Measurements from ENCODE around the gene CYP17A1. TPM values are rescaled to one million over a fixed set of nuclear protein-coding genes. Genes with fewer than 3 reads are reported as not detected.

The CYP17A1 gene
- total and polyA plus RNA-seq, 10 of the 15 experiments (the other 5 are each of a cell fraction or from before 2014, with no cell fraction given), result 2.1 TPM; not detected in 9

GRCh38 chr10:102783568-102783967, 53.6 kb downstream of the CYP17A1 start (continued):
- TF ChIP-seq BCLAF1 (IDR thresholded peaks at IDR 0.05) (no peak), RAD21 (IDR thresholded peaks at IDR 0.05; ENCODE audit: insufficient read depth, low read depth, low read length) (no peak), NFXL1 (IDR thresholded peaks at IDR 0.05; ENCODE audit: borderline replicate concordance) (no peak)

- BruUV-seq (replicated peaks), result no TSS peak
- no peaks in the 10 kb centered on the region for H3K9me3 ChIP-seq (replicated peaks; ENCODE audit: control insufficient read depth, insufficient read depth, low read length)
- no peak overlapping the region; the same call in 1 of the 2 replicates for H3K9ac ChIP-seq (ENCODE audit: control insufficient read depth, insufficient read depth, low read length)
- FAIRE-seq (no peak), DNase-seq (ENCODE audit: low read depth, low spot score) (no peak), ATAC-seq (no peak)
- no peaks in the 10 kb centered on the region; the same call in none of the 2 replicates for H3K79me2 ChIP-seq (ENCODE audit: control insufficient read depth, insufficient read depth, low read length)
- H3K27me3 ChIP-seq (replicated peaks in 1 of 2; ENCODE audit: control insufficient read depth in 2 of 2, insufficient read depth in 2 of 2, low read length in 1 of 2), result no peaks in the 10 kb centered on the region
- H2AFZ ChIP-seq (ENCODE audit: control insufficient read depth, low read depth, low read length), result no peak overlapping the region
- no peak overlapping the region for H3K27ac ChIP-seq (ENCODE audit: control insufficient read depth, insufficient read depth)
- no peak overlapping the region for H3K4me3 ChIP-seq
- ChIA-PET RAD21 (ENCODE audit: unreplicated experiment) (no interaction called here), POLR2A (interaction anchor here (0.6 kb wide), 1 partner anchor 23 kb away, joined by 3 read pairs; no protein-coding TSS in a partner anchor), CTCF (no interaction called here), SMC1A (ENCODE audit: uncharacterized antibody, unreplicated experiment) (interaction anchor here (0.7 kb wide), 1 partner anchor 284 kb away, joined by 3 read pairs; no protein-coding TSS in a partner anchor)
- H3K4me1 ChIP-seq (ENCODE audit: control insufficient read depth, insufficient read depth, low read length), result no peaks in the 10 kb centered on the region
- H4K20me1 ChIP-seq (ENCODE audit: control insufficient read depth, insufficient read depth), result no peaks in the 10 kb centered on the region
- 92% methylated on average over 18 of the region's 18 CpGs for WGBS (ENCODE audit: insufficient coverage, insufficient replicate concordance, low lambda C conversion rate, missing lambda C conversion rate)
- H3K36me3 ChIP-seq (ENCODE audit: control insufficient read depth in 2 of 2, insufficient read depth in 2 of 2, low read length in 1 of 2), result peaks cover 0 to 4% of the 10 kb centered on the region in 2 experiments; a peak in 1 of 4 replicates
- intact Hi-C loops (cut with micrococcal nuclease; ENCODE audit: unreplicated experiment), result no loop called here
- H3K4me2 ChIP-seq (ENCODE audit: control insufficient read depth, insufficient read depth), result no peak overlapping the region
- in situ Hi-C loops (cut with MboI), result no loop called here
- TF ChIP-seq CHD2 (IDR thresholded peaks at IDR 0.05; ENCODE audit: borderline replicate concordance, low read depth, low read length), result no peak
- no peak for TF ChIP-seq NKRF (conservative IDR thresholded peaks at IDR 0.05)
- TF ChIP-seq PRDM15 (CRISPR knock-in tag; IDR thresholded peaks at IDR 0.05), result no peak
- TF ChIP-seq IKZF1 (conservative IDR thresholded peaks at IDR 0.05), result no peak
- TF ChIP-seq USF2 (IDR thresholded peaks at IDR 0.05; ENCODE audit: borderline replicate concordance, low read depth, low read length), result no peak
- no peak for TF ChIP-seq NFYB (IDR thresholded peaks at IDR 0.05; ENCODE audit: insufficient read depth, low read depth, low read length)
- TF ChIP-seq NR2C1 (IDR thresholded peaks at IDR 0.05), result no peak
Observed at GRCh38 chr10:102782673-102783551, 54.3 kb downstream of the CYP17A1 start.

Measured in GM12878 (cell line).